ENCODE results near the gene KRTCAP2. TPM values are rescaled to one million over a fixed set of nuclear protein-coding genes. Genes with fewer than 3 reads are reported as not detected.
A peak's percentile ranks its signal among the peaks of the same experiment; 100 is the strongest.

Gene KRTCAP2
- total RNA-seq, 1 donor from 2014 or later = 173 TPM

DNA sequence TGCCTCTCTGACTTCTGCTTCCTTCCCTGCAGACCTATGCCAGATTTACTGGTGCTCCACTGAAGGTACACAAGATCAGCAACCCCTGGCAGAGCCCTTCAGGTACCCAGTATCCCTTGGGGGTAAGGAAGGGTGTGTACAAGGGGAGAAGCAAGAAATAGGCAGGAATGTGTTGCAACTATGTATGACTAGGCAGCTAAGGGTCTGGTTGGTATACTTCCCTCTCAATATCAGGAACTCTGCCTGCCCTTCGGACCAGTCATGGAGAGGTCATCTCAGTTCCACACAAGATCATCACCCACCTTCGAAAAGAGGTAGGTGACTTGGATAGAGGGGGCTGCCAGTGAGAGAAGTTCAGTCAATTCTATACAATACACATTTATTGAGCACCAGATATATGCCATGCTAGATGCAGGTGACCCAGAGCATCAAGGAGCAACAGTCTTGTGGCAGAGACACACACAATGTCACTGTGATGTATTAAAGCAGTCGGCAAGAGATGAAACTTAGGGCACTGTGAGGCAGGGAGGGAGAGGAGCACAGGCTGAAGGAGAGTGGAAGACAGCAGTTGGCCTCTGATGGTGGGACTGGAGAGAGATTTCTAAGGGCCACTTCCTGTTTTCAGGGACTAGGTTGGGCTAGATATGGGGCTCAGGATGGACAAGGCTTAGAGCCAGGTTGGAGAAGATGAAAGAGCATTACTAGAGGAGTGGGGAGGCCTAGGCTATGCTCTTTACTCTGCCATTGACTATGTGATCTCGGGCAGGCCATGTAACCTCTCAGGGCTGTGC, 37.4 kb upstream of the KRTCAP2 start:
- Mint-ChIP-seq H3K4me1 (ENCODE audit: unreplicated experiment) (peaks cover 17% of the 10 kb centered on the region), H3K27ac (no peak overlapping the region), H3K4me3 (peak overlapping the region; percentile 37), H3K27me3 (no peaks in the 10 kb centered on the region), H3K9me3 (no peaks in the 10 kb centered on the region), H3K36me3 (peaks cover 4% of the 10 kb centered on the region)
- TF ChIP-seq, protein P1, sequence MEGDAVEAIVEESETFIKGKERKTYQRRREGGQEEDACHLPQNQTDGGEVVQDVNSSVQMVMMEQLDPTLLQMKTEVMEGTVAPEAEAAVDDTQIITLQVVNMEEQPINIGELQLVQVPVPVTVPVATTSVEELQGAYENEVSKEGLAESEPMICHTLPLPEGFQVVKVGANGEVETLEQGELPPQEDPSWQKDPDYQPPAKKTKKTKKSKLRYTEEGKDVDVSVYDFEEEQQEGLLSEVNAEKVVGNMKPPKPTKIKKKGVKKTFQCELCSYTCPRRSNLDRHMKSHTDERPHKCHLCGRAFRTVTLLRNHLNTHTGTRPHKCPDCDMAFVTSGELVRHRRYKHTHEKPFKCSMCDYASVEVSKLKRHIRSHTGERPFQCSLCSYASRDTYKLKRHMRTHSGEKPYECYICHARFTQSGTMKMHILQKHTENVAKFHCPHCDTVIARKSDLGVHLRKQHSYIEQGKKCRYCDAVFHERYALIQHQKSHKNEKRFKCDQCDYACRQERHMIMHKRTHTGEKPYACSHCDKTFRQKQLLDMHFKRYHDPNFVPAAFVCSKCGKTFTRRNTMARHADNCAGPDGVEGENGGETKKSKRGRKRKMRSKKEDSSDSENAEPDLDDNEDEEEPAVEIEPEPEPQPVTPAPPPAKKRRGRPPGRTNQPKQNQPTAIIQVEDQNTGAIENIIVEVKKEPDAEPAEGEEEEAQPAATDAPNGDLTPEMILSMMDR (conservative IDR thresholded peaks at IDR 0.05) = no peak
- DNase-seq (ENCODE audit: extremely low spot score, unreplicated experiment) = no peak

DNA sequence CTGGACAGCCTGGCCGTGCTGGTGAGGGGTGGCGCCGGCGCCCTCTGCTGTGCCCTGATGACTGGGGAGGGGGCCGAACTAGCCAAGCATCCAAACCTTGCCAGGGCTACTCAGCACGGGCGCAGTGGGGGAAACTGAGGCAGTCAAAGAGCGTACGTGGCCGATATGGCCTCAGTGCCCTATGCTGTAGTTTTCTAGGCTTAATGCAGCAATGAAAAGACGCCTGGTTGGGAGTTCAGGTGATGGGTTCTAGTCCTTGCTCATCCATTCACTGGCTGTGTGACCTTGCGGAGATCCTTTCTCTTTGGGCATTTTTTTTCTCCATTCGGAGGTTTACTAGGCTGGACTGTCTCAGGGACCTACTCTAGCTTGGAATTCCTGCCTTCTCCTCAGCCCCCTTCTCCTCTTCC, 36.2 kb upstream of the KRTCAP2 start:
- H3K9me3 Mint-ChIP-seq = no peaks in the 10 kb centered on the region
- H3K4me1 Mint-ChIP-seq (ENCODE audit: unreplicated experiment) = peaks cover 17% of the 10 kb centered on the region
- H3K36me3 Mint-ChIP-seq = no peaks in the 10 kb centered on the region
- H3K4me3 Mint-ChIP-seq = peak overlapping the region; percentile 92
- H3K27me3 Mint-ChIP-seq = no peaks in the 10 kb centered on the region
- H3K27ac Mint-ChIP-seq = peak overlapping the region; percentile 82
- TF ChIP-seq, protein P1 (conservative IDR thresholded peaks at IDR 0.05) = no peak
- DNase-seq (ENCODE audit: extremely low spot score, unreplicated experiment) = no peak

DNA sequence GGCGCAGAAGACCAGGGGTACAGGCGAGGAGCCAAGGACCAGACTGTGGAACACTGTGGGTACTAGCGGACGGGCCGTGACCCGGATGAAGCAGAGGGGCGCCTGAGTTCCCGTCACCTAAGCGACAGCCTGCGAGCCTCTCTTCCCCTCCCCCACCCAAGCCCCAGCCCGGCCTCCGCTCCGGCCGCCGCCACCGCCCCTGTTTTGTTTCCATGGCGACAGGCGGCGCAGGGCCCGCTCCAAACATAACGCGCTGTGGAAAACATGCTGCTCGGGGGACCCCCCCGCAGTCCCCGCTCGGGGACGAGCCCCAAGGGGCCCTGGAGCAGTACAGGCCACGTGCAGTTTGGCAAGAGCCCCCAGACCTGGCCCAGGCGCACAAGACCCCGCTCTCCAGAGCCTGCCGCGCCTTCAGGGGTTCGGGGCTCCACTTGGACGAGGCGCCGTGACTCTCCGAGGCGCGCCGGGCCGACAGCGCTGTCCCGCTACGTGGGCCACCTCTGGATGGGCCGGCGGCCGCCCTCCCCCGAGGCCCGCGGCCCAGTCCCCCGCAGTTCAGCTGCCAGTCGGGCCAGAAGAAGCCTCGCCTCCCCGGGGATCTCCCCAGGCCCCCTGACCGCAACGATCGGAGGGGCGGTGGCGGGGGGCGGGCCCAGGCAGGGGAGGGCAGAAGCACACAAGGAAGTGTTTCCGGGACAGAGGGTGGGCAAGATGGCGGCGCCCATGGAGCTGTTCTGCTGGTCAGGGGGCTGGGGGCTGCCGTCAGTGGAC, 35.6 kb upstream of the KRTCAP2 start, which contains the start of gene MTX1:
TSS of gene MTX1 (plus strand) at position 155 of the 771 bp plus-strand sequence. CDS start at position 265, 110 bp downstream.
- DNase-seq (ENCODE audit: extremely low spot score, unreplicated experiment) = peak; percentile 85
- Mint-ChIP-seq H3K36me3 (no peaks in the 10 kb centered on the region), H3K27me3 (no peaks in the 10 kb centered on the region), H3K27ac (peak within 1 kb of the TSS; percentile 93), H3K4me1 (ENCODE audit: unreplicated experiment) (peaks cover 17% of the 10 kb centered on the region), H3K9me3 (no peaks in the 10 kb centered on the region), H3K4me3 (peak within 1 kb of the TSS; percentile 92)
- TF ChIP-seq, protein P1 (conservative IDR thresholded peaks at IDR 0.05) = no peak

DNA sequence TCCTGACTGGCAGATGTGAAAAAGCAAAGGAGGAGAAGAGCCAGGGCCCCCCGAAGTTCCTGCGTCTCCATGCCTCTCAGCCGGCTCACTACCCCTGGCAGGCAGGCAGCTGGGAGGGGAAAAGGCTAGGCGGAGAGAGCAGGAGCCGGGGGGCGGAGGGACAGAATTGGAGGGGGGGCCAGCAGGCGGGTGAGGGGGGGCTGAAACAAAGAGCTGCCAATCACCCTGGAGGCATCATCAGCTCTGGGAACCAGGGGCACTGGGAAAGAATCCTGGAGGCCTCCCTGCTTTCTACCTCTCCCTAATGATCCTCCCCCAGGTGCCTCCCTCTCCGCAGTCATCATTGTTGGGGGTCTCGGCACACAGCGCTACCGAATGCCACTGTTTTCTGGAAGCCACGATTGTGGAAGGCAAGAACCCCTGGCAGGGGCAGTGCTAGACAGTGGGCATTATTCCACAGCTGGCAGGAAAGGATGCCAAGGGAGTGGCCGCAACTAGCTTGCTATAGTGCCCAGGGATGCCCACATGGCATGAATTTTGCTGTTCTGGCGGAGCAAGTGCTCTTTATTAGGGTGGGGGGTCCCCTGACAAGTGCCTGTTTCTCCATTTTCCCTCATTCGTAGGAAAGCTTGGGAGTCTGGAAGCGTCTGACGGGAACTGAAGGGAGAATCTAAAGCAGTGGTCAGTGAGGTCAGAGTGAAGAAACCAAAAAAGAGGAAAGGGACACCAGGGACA, 34.9 kb upstream of the KRTCAP2 start, which contains the start of gene THBS3:
TSS of gene THBS3 (minus strand) at position 92 of the 735 bp plus-strand sequence. CDS start at position 71, 21 bp downstream.
- H3K4me1 Mint-ChIP-seq (ENCODE audit: unreplicated experiment) = peaks cover 17% of the 10 kb centered on the region
- H3K9me3 Mint-ChIP-seq = no peaks in the 10 kb centered on the region
- peak within 1 kb of the TSS; percentile 92 for H3K4me3 Mint-ChIP-seq
- TF ChIP-seq, protein P1 (conservative IDR thresholded peaks at IDR 0.05) = no peak
- H3K27ac Mint-ChIP-seq = peak within 1 kb of the TSS; percentile 93
- H3K36me3 Mint-ChIP-seq = no peaks in the 10 kb centered on the region
- DNase-seq (ENCODE audit: extremely low spot score, unreplicated experiment) = no peak
- H3K27me3 Mint-ChIP-seq = no peaks in the 10 kb centered on the region
